HL-60 (cell line): Measurements from ENCODE around the gene ATE1.

Experiments used
- POLR2AphosphoS5 ChIP-seq: IDR thresholded peaks from 2 replicates; pipeline ENCODE4 v1.6.1; 2012; ENCODE audit warnings: low read depth
- TF ChIP-seq, protein P1 (sequence below): IDR thresholded peaks from one replicate; pipeline ENCODE4 v1.5.1; 2011; ENCODE audit warnings: low read length, control low read depth, inconsistent platforms; ENCODE audit not compliant: insufficient read depth
- TF ChIP-seq, protein P2 (sequence below): IDR thresholded peaks from 2 replicates; pipeline ENCODE4 v1.6.1; 2012; ENCODE audit warnings: low read depth; ENCODE audit not compliant: insufficient replicate concordance

DNA sequence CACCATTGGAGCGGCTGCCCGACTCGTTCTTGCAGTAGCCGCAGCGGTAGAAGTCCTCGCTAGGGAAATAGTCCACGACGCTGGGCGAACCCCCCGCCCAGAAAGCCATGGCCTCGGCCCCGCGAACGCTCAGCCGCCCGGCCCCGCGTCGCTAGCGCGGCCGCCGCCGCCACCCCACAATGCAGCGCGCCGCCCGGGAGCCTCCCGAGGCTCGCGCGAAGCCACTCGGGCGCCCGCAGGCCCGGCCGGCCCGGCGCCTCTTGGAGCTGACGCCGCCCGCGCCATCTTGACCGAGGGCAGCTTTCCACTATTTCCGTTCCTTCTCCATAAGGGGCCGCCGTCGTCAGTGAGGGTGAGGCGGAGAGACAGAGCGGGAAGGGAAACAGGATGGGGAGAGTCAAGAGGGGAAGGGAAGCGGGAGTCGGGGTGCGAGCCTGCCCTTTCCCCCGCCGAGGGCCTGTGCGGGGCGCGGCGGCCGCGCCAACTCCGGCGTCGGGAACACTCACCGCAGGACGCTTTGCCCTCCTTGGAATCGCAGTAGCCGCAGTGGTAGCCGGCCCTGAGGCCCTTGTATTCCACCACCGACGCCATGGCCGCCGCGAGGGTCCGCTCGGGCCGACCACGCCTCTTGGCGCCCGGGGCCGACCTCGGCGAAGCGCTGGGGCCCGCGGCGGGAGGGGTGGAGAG, at the start of gene ATE1:
- TF ChIP-seq, protein P1, sequence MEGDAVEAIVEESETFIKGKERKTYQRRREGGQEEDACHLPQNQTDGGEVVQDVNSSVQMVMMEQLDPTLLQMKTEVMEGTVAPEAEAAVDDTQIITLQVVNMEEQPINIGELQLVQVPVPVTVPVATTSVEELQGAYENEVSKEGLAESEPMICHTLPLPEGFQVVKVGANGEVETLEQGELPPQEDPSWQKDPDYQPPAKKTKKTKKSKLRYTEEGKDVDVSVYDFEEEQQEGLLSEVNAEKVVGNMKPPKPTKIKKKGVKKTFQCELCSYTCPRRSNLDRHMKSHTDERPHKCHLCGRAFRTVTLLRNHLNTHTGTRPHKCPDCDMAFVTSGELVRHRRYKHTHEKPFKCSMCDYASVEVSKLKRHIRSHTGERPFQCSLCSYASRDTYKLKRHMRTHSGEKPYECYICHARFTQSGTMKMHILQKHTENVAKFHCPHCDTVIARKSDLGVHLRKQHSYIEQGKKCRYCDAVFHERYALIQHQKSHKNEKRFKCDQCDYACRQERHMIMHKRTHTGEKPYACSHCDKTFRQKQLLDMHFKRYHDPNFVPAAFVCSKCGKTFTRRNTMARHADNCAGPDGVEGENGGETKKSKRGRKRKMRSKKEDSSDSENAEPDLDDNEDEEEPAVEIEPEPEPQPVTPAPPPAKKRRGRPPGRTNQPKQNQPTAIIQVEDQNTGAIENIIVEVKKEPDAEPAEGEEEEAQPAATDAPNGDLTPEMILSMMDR: no peak
- peak; percentile 81; the same call in 1 of the 2 replicates for TF ChIP-seq POLR2AphosphoS5
- TF ChIP-seq, protein P2, sequence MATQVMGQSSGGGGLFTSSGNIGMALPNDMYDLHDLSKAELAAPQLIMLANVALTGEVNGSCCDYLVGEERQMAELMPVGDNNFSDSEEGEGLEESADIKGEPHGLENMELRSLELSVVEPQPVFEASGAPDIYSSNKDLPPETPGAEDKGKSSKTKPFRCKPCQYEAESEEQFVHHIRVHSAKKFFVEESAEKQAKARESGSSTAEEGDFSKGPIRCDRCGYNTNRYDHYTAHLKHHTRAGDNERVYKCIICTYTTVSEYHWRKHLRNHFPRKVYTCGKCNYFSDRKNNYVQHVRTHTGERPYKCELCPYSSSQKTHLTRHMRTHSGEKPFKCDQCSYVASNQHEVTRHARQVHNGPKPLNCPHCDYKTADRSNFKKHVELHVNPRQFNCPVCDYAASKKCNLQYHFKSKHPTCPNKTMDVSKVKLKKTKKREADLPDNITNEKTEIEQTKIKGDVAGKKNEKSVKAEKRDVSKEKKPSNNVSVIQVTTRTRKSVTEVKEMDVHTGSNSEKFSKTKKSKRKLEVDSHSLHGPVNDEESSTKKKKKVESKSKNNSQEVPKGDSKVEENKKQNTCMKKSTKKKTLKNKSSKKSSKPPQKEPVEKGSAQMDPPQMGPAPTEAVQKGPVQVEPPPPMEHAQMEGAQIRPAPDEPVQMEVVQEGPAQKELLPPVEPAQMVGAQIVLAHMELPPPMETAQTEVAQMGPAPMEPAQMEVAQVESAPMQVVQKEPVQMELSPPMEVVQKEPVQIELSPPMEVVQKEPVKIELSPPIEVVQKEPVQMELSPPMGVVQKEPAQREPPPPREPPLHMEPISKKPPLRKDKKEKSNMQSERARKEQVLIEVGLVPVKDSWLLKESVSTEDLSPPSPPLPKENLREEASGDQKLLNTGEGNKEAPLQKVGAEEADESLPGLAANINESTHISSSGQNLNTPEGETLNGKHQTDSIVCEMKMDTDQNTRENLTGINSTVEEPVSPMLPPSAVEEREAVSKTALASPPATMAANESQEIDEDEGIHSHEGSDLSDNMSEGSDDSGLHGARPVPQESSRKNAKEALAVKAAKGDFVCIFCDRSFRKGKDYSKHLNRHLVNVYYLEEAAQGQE: peak; percentile 54
